HEK293 (cell line): ENCODE measurements around the gene MRPL46.

Source experiments
- CTCF ChIA-PET: fragments of 350-600 bp; formaldehyde crosslinking; extraction: SDS; loops from one replicate; lab custom pipeline; 2021; ENCODE audit warnings: antibody characterized with exemption; lab: Yijun Ruan, JAX
- POLR2A ChIA-PET: fragments of 300-600 bp; formaldehyde crosslinking; extraction: SDS; loops from one replicate; lab custom pipeline; 2020; ENCODE audit warnings: antibody characterized with exemption, inconsistent platforms; lab: Yijun Ruan, JAX
- H3K27ac ChIP-seq: fragments of 200-500 bp; sonication (Bioruptor generic); 2 replicates; pipeline ENCODE4 v1.5.1; 2014; ENCODE audit warnings: low read depth, low read length, control low read depth, inconsistent platforms; ENCODE audit errors: extremely low read depth
- H3K36me3 ChIP-seq, 2 experiments: fragments of 200-500 bp in 1 of 2; sonication (Bioruptor generic) in 1 of 2; 1 replicate in 1 of 2; 2 replicates in 1 of 2; pipeline ENCODE4 v1.5.1; 2014 to 2017; ENCODE audit warnings: inconsistent platforms in 2 of 2, low read length in 2 of 2; ENCODE audit not compliant: control insufficient read depth in 2 of 2, insufficient read depth in 1 of 2
- H3K4me1 ChIP-seq: fragments of 200-500 bp; sonication (Bioruptor generic); 2 replicates; pipeline ENCODE4 v1.5.1; 2014; ENCODE audit warnings: mild to moderate bottlenecking, low read length, inconsistent platforms; ENCODE audit not compliant: control insufficient read depth, insufficient read depth
- H3K4me3 ChIP-seq: 2 replicates; pipeline ENCODE4 v1.5.1; 2011; ENCODE audit warnings: low read depth, mild to moderate bottlenecking, control low read depth, low read length, moderate library complexity
- H3K9me3 ChIP-seq: fragments of 200-500 bp; sonication (Bioruptor generic); 2 replicates; pipeline ENCODE4 v1.5.1; 2014; ENCODE audit warnings: low read depth, low read length, inconsistent platforms; ENCODE audit not compliant: control insufficient read depth, insufficient read depth
- ATF2 ChIP-seq: fragments of 450-650 bp; formaldehyde crosslinking; IDR thresholded peaks from 2 replicates; pipeline ENCODE4 v1.5.1; 2016; ENCODE audit warnings: missing biosample characterization, missing genetic modification characterization, low read depth
- BCL6B ChIP-seq: fragments of 450-650 bp; formaldehyde crosslinking; IDR thresholded peaks from 2 replicates; pipeline ENCODE4 v1.5.1; 2017; ENCODE audit warnings: missing biosample characterization, missing genetic modification characterization
- FEZF1 ChIP-seq: fragments of 450-650 bp; formaldehyde crosslinking; IDR thresholded peaks from 2 replicates; pipeline ENCODE4 v1.5.1; 2016; ENCODE audit warnings: missing biosample characterization, missing genetic modification characterization
- GLI4 ChIP-seq: fragments of 450-650 bp; formaldehyde crosslinking; IDR thresholded peaks from 2 replicates; pipeline ENCODE4 v1.5.1; 2016; ENCODE audit warnings: missing biosample characterization, missing genetic modification characterization
- HOXA7 ChIP-seq: sonication (generic); formaldehyde crosslinking; IDR thresholded peaks from 2 replicates; pipeline ENCODE4 v1.8.1; 2022; ENCODE audit warnings: missing genetic modification reagents, borderline replicate concordance
- MYNN ChIP-seq: fragments of 450-650 bp; formaldehyde crosslinking; IDR thresholded peaks from 2 replicates; pipeline ENCODE4 v1.5.1; 2016; ENCODE audit warnings: missing biosample characterization, missing genetic modification characterization, borderline replicate concordance
- OSR2 ChIP-seq: fragments of 450-650 bp; formaldehyde crosslinking; IDR thresholded peaks from 2 replicates; pipeline ENCODE4 v1.5.1; 2016; ENCODE audit warnings: missing biosample characterization, missing genetic modification characterization
- RBAK ChIP-seq: fragments of 450-650 bp; formaldehyde crosslinking; IDR thresholded peaks from 2 replicates; pipeline ENCODE4 v1.5.1; 2016; ENCODE audit warnings: missing biosample characterization, missing genetic modification characterization
- WT1 ChIP-seq: fragments of 450-650 bp; formaldehyde crosslinking; IDR thresholded peaks from 2 replicates; pipeline ENCODE4 v1.5.1; 2016; ENCODE audit warnings: missing biosample characterization, missing genetic modification characterization
- ZBTB10 ChIP-seq: fragments of 450-650 bp; formaldehyde crosslinking; IDR thresholded peaks from 2 replicates; pipeline ENCODE4 v1.5.1; 2016; ENCODE audit warnings: missing biosample characterization, missing genetic modification characterization
- ZBTB44 ChIP-seq: fragments of 450-650 bp; IDR thresholded peaks from 2 replicates; pipeline ENCODE4 v1.5.1; 2018; ENCODE audit warnings: missing biosample characterization, mild to moderate bottlenecking, missing genetic modification characterization
- ZFP69B ChIP-seq: fragments of 450-650 bp; formaldehyde crosslinking; IDR thresholded peaks from 2 replicates; pipeline ENCODE4 v1.5.1; 2016; ENCODE audit warnings: missing biosample characterization, missing genetic modification characterization
- ZIC2 ChIP-seq: fragments of 450-650 bp; formaldehyde crosslinking; IDR thresholded peaks from 2 replicates; pipeline ENCODE4 v1.5.1; 2016; ENCODE audit warnings: missing biosample characterization, missing genetic modification characterization
- ZNF155 ChIP-seq: fragments of 450-650 bp; formaldehyde crosslinking; IDR thresholded peaks from 2 replicates; pipeline ENCODE4 v1.5.1; 2016; ENCODE audit warnings: missing biosample characterization, missing genetic modification characterization
- ZNF184 ChIP-seq: fragments of 450-650 bp; IDR thresholded peaks from 2 replicates; pipeline ENCODE4 v1.5.1; 2018; ENCODE audit warnings: missing biosample characterization, mild to moderate bottlenecking, missing genetic modification characterization
- ZNF2 ChIP-seq: fragments of 450-650 bp; formaldehyde crosslinking; IDR thresholded peaks from 2 replicates; pipeline ENCODE4 v1.5.1; 2016; ENCODE audit warnings: missing biosample characterization, missing genetic modification characterization
- ZNF211 ChIP-seq: fragments of 450-650 bp; formaldehyde crosslinking; IDR thresholded peaks from 2 replicates; pipeline ENCODE4 v1.5.1; 2016; ENCODE audit warnings: low read depth, missing biosample characterization, missing genetic modification characterization
- ZNF223 ChIP-seq: fragments of 450-650 bp; formaldehyde crosslinking; IDR thresholded peaks from 2 replicates; pipeline ENCODE4 v1.5.1; 2016; ENCODE audit warnings: missing biosample characterization, missing genetic modification characterization
- ZNF341 ChIP-seq: fragments of 450-650 bp; formaldehyde crosslinking; IDR thresholded peaks from 2 replicates; pipeline ENCODE4; 2016; ENCODE audit warnings: low read depth, missing biosample characterization, missing genetic modification characterization
- ZNF350 ChIP-seq: fragments of 450-650 bp; formaldehyde crosslinking; IDR thresholded peaks from 2 replicates; pipeline ENCODE4 v1.5.0; 2017; ENCODE audit warnings: missing biosample characterization, mild to moderate bottlenecking, missing genetic modification characterization
- ZNF354C ChIP-seq: fragments of 450-650 bp; formaldehyde crosslinking; IDR thresholded peaks from 2 replicates; pipeline ENCODE4 v1.5.1; 2016; ENCODE audit warnings: missing biosample characterization, missing genetic modification characterization, low read depth, borderline replicate concordance
- ZNF473 ChIP-seq: fragments of 450-650 bp; formaldehyde crosslinking; IDR thresholded peaks from 2 replicates; pipeline ENCODE4 v1.5.1; 2017; ENCODE audit warnings: missing biosample characterization, missing genetic modification characterization
- ZNF629 ChIP-seq: fragments of 450-650 bp; formaldehyde crosslinking; IDR thresholded peaks from 2 replicates; pipeline ENCODE4 v1.5.1; 2017; ENCODE audit warnings: missing biosample characterization, missing genetic modification characterization
- ZNF837 ChIP-seq: fragments of 450-650 bp; formaldehyde crosslinking; IDR thresholded peaks from 2 replicates; pipeline ENCODE4 v1.5.1; 2016; ENCODE audit warnings: missing biosample characterization, missing genetic modification characterization
- ZXDB ChIP-seq: fragments of 450-650 bp; formaldehyde crosslinking; IDR thresholded peaks from 2 replicates; pipeline ENCODE4 v1.5.1; 2016; ENCODE audit warnings: missing biosample characterization, missing genetic modification characterization

MRPL46 gene

GRCh38 chr15:88431441-88431840 lies 35.7 kb downstream of the MRPL46 start:
- TF ChIP-seq ZNF350 = no peak
- no peak for TF ChIP-seq ZNF211 (tag by site-specific recombination)
- TF ChIP-seq GLI4 (tag by site-specific recombination) = no peak
- no peak for TF ChIP-seq ZNF354C (tag by site-specific recombination)
- Histone ChIP-seq H3K36me3 (no peaks in the 10 kb centered on the region), H3K9me3 (no peaks in the 10 kb centered on the region), H3K4me1 (no peaks in the 10 kb centered on the region), H3K27ac (no peak overlapping the region), H3K4me3 (no peak overlapping the region)
- CTCF ChIA-PET = interaction anchor here (0.7 to 1.7 kb wide), 2 partner anchors 19 to 186 kb away, joined by 3 to 7 read pairs; no protein-coding TSS in a partner anchor
- POLR2A ChIA-PET = no interaction called here

- Histone ChIP-seq H3K27ac (no peak overlapping the region), H3K36me3 (no peaks in the 10 kb centered on the region), H3K4me1 (no peaks in the 10 kb centered on the region), H3K9me3 (no peaks in the 10 kb centered on the region), H3K4me3 (no peak overlapping the region)
- TF ChIP-seq BCL6B (tag by site-specific recombination) (no peak), MYNN (tag by site-specific recombination) (no peak), OSR2 (tag by site-specific recombination) (no peak), ZNF155 (tag by site-specific recombination) (no peak), ZNF473 (no peak), ZNF837 (tag by site-specific recombination) (no peak), ZNF184 (tag by site-specific recombination) (no peak)
- CTCF ChIA-PET = interaction anchor here (0.5 to 0.8 kb wide), 2 partner anchors 8 to 1826 kb away, joined by 3 to 4 read pairs; no protein-coding TSS in a partner anchor
- POLR2A ChIA-PET = no interaction called here
Observed at GRCh38 chr15:88430051-88430450, 37.1 kb downstream of the MRPL46 start.

GRCh38 chr15:88428805-88429605 lies 38.2 kb downstream of the MRPL46 start:
- H3K4me1 ChIP-seq = no peaks in the 10 kb centered on the region
- H3K36me3 ChIP-seq = no peaks in the 10 kb centered on the region
- H3K27ac ChIP-seq = no peak overlapping the region
- CTCF ChIA-PET = interaction anchor here (0.7 kb wide), 1 partner anchor 153 kb away, joined by 3 read pairs; no protein-coding TSS in a partner anchor
- POLR2A ChIA-PET = no interaction called here
- TF ChIP-seq ZXDB (tag by site-specific recombination) (no peak), ZFP69B (tag by site-specific recombination) (no peak), RBAK (tag by site-specific recombination) (no peak), MYNN (tag by site-specific recombination) (no peak), WT1 (tag by site-specific recombination) (no peak), ZNF629 (no peak), ZBTB44 (no peak), FEZF1 (tag by site-specific recombination) (no peak), ZNF341 (no peak), ATF2 (no peak), ZIC2 (no peak), ZNF2 (no peak), ZNF223 (tag by site-specific recombination) (no peak), ZBTB10 (tag by site-specific recombination) (no peak), HOXA7 (no peak)
- H3K9me3 ChIP-seq = no peaks in the 10 kb centered on the region
- no peak overlapping the region for H3K4me3 ChIP-seq
